DMS53 treated with DMSO at 0.1 percent for 48 hours (cell line): ENCODE results near the gene LYPD8.

ENCODE experiments used
- DNase-seq: peaks from one replicate; lab custom pipeline; 2025; ENCODE audit not compliant: unreplicated experiment; lab: John Stamatoyannopoulos, UW

Gene LYPD8

DNA sequence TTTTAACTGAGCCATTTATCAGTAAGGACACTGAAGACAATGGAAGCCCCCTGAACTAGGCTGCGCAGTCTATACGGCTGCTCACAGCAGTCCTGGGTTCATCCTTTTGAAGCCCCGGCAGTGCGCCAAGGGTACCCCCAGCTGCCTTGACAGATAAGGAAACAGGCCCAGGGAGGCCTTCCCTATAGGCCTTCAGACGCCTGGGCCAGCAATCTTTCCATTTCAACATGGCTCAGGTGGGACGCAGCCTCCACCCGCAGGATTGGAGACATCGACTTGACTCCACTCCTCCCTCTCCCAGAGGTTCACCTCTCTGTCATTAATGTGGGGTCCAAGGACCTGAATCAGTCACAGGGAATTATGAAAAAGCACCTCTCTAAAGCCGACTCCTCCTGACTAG, 2.8 kb upstream of the LYPD8 start:
- DNase-seq, result no peak

DNA sequence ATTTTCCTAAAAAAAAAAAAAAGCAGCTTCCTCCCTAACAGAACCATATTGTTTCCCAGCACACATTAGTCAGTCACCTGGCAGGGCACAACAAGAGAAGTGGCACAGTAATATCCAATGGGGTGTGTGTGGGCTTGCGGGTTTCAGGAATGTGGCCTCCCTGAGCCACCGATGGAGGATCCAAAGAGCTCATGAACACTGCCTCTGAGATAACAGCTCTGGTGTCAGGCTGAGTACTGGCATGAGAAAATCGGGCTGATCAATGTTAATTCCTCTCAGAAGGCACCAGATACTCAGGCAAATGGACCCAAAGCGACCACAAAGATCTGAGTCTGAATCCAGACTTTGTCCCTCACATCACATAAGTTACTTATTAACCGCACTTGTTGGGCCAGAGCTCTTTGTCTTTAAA, 2.2 kb upstream of the LYPD8 start:
- peak; percentile 83 for DNase-seq

DNA sequence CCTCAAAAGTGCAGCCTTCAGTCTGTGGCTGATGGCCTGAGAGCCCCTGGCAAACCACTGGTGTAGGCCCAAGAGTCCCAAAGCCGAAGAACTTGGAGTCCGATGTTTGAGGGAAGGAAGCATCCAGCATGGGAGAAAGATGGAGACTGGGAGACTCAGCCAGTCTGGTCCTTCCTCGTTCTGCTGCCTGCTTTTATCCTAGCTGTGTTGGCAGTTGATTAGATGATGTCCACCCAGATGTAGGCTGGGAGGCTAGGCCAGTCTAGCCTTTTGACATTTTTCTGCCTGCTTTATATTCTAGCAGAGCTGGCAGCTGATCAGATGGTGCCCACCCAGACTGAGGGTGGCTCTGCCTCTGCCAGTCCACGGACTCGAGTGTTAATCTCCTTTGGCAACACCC, 1.1 kb upstream of the LYPD8 start:
- DNase-seq, result no peak

GRCh38 chr1:248756151-248756550, 592 bp upstream of the LYPD8 start:
- DNase-seq, result no peak

DNA sequence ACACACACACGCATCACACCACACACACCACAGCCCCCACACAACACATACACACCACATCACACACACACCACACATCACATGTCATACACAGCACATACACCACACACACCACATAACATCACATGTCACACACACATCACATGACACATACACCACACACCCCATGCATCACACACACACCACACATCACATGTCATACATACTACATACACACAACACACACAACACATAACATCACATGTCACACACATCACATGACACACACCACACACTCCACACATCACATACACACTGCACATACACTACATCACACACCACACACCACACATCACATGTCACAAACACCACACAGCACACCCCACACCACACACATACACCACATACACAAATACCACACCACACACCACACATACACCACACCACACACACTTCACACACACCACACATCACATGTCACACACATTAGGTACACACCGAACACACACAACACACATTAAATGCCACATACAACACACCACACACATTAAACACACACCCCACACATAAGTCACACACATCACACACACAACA, 1.8 kb downstream of the LYPD8 start:
- DNase-seq, result no peak

DNA sequence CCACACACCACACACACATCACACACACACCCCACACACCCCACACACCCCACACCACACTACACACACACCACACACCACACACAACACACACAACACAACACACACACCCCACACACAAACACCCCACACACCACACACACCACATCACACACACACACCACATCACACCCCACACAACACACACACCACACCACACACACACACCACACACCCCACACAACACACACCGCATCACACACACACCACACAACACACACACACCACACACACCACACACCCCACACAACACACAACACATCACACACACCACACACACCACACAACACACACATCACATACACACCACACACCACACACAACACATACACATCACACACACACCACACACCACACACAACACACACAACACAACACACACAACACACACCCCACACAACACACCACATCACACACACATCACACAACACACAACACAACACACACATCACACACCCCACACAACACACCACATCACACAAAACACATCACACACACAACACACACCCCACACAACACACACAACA, 2.4 kb downstream of the LYPD8 start:
- no peak for DNase-seq

DNA sequence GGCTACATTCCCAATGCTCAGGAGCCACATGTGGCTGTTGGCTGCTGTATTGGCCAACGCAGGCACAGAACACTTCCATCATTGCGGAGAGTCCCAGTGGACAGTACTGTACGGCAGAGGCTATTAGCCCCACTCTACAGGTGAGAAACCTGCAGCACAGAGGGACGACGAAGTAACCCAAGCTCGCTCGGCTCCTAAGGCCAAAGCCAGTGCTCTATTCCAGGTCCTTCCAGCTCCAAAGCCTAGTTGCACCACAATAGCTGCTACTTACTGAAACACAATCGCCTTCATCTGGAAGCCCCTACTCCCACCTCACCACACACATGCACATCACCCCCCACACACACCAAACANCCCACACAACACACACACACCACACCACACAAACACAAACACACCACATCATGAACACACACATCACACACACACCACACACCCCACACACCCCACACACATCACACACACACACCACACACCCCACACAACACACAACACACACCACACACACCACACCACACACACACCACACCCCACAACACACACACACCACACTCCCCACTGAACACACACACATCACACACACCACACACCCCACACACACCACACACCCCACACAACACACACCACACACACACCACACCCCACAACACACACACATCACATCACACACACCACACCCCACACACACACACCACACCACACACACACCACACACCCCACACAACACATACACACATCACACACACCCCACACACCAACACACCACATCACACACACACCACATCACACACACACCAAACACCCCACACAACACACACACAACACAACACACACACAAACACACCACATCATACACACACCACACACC, 3.2 kb downstream of the LYPD8 start:
- DNase-seq, result no peak

DNA sequence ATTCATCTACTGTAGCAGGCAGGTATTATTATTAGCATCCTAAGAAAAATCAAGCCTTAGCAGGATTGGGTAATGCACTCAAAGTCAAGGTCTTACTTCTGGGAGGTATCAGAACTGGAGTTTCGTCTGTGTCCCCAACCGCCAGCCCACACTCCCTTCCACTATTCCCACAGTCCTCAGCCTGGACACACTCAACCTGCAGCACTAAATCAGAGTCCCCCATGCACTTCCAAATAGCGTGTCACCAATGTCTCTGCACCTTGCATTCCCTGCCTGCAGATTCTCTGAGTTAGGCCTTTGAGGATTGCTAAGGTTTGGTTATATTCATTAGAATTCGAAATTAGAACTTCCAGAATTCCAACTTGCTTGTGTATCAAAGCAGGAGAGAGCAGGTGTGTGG, 3.9 kb downstream of the LYPD8 start:
- DNase-seq, result no peak

DNA sequence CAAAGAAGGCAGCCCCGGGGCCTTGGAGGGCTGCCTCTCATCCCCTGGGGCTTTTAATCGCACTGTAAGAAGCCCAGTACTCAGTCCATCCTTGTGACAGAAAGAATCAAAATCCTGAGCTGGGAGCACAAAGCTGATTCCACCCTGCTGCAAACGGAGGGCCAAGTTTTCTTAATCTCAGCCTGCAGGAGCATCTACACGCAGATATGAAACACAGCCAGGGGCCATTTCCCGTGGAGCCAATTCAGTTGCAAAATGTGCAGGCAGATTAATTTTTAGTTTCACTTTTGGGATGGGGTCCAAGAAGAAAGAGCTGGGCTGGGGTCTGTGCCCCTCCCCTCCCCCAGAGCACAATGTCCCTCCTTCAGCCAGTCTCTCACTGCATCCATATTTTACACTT, 4.4 kb downstream of the LYPD8 start:
- DNase-seq, result no peak

DNA sequence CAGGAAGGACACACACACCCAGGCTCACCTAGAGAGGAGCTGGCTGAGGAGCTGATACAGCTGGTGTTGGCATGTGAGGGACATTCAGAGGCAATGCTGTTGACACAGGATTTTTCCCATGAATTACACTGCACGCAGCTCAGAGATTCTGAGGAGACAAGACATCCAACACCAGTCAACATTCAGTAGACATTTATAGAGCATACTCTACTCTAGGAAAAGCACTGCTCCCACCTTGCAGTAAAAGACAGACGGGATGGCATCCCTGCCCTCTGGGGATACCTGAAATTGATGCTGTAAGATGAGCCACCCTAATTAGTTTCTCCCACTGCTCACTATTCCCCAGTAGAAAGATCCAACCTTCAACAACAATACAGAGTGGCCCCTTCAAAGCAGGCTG, 5.1 kb downstream of the LYPD8 start:
- DNase-seq, result no peak

DNA sequence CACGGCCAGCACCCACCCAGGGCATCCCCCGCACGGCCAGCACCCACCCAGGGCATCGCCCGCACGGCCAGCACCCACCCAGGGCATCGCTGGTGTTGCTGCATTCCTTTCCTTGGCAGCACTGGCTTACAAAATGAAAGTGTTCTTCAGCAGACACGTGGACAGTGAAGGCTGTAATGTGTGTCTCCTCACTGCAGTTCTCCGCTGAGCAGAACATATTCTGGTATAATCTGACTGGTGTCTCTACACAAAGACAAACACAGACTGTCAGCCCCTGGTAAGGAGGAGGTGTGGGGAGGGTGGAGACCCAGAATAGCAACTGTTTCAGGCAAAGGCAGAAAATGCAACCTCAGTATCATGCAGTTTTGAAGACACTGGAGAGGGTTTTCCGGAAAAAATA, 7.3 kb downstream of the LYPD8 start:
- no peak for DNase-seq

- DNase-seq, result no peak
These were observed 14.7 kb downstream of the LYPD8 start for GRCh38 chr1:248740876-248741275.

DNA sequence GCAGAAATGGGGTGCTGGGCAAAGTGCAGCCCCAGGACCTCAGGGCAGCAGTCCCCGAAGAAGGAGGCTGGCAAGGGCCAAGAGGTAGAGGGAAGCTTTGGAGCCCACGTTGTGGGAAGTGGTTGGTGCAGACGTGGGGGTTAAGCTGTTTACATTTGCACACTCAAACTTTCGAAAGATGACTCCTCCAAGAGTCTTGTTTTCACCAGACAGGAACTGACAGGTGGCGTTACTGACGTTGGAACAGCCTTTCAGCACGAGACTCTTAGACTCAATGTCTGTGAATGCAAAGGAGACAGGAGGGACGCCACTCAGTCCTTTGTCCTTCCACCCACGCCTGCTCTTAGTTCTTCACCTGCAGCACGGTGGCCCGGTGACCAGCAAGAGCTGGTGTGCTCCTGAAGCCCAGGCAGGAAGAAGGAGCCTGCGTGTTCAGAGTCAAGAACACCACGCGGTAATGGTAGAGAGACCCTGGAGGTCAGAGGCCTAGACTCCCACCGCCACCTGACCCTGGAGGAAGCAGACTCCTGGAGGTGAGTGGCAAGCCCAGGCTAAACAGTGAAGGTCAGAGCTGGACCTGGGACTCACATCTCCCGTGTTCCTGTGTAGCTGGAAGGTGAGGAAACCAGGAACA, 15.9 kb downstream of the LYPD8 start:
- peak; percentile 24 for DNase-seq

DNA sequence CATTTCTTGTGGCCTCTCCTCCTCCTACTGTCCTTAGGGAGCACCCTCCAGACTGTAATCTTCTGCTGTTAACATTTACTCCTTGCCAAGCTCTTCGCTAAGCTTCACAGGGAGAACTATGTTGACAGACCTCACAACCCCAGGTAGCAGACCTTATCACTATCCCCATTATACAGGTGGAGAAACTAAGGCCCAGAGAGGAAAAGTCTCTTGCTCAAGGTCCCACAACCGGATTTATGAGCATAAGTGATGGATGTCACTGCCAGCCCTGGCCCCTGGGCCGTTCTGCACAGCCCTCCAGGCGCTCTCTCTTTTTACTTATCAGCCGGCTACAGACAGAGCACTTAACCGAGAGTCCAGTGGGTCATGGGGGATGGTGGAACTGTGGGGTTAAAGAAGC, 18.1 kb downstream of the LYPD8 start:
- DNase-seq, result no peak

DNA sequence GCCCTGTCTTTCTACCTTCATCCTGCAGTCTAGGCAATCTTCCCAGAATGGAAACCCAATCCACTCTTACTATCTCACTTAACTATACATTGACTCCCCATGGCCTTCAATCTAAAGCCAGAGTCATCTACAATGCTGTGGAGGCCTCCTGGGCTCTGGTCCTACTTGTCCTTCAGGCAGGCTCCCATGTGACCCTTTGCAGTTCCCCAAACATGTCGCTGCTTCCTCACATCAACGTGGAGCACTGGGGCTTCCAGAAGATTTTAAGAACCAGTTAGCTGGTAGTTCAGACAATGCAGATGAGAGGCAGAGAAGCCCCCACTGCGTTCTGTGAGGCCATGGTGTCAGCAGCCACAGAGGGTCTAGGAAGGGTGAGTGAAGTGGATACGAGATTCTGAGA, 18.6 kb downstream of the LYPD8 start:
- DNase-seq, result no peak

DNA sequence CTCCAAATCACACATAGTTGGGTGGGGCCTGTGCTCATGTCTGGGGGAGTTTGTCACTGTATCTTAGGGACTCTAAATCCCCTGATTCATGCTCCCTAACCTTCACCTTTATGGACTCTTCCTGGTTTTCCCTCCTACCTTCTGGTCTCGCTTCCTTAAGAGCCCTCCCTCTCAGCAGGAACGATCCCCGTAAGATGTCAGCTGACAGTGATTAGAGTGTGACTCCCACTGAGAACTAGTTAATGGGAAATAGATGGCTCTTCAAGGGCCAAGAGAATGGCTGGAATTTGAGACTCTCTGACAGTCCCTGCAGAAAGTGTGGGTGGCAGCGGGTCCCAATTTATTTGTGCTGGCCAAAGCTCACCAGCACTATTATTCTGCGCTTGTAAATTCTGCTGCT, 22.0 kb downstream of the LYPD8 start:
- DNase-seq, result no peak

DNA sequence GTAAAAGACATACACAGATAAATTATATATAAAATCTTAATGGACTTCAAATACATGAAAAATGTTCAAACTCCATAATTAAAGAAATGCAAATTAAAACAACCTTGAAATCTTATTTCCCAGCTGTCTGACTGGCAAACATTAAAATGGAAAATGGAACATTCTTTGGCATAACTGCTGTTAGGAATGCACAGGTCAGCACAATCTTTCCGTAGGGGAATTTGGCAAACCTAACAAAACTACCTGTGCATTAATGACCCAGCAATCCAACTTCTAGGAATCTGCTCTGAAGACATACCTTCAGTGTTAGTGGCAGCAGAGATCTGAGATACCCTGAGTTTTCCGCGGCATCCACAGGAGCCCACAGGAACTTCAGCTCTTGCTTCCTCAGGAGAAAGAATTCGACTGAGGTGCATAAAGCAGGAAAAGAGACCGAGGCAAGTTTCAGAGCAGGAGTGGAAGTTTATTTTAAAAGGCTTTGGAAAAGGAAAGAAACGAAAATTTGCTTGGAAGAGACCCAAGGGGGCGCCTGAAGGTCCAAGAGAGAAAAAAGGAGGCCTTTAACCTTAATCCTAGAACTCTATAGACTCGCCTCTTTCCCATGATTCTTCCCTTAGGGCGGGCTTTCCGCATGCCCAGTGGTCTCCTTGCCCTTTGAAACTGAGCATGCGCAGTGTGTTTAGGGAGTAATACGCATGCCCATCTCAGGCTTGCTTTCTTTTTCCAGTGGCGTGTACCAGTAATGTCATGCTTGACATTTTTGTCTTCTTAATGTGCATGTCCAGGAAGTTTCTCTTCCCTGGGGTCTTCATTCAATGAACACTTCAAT, 24.8 kb downstream of the LYPD8 start:
- no peak for DNase-seq

DNA sequence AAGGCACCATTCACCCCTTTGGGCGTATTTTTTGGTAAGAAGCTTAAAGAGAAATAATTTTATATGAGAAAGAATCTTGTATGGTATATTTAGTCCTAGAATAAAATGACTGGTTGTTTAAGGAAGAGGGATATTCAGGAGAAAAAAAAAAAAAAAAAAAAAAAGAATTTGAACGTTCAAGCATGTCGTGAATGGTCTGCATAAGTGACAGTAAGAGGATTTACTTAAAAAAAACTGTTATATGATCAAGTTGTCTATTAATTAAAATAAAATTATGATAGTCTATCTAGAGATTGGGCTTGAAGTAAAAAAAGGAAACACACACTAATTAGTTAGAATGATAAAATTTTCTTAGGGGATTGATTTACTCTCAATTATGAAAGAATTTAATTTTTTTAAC, 41.3 kb downstream of the LYPD8 start:
- no peak for DNase-seq

GRCh38 chr1:248710305-248710900, 45.2 kb downstream of the LYPD8 start:
- DNase-seq, result no peak

- DNase-seq, result no peak
These were observed 51.0 kb downstream of the LYPD8 start for GRCh38 chr1:248704606-248705005.

DNA sequence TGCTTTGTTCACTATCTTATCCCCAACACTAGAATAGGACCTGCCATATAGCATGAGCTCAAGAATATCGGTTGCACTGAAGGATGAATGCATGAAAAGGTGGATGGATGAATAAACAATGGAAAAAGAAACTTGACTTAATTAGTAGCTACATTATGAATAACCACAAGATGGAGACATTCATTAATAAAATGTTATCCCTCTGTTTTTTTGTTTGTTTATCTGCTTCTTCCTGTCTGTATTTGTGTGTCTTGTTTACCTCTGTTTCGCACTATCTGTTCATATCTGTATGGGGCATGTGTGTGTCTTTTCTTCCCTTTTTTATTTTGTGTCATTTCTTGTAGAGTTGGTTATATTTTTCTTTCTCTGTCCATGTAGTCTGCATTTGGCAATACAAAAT, 51.9 kb downstream of the LYPD8 start:
- peak; percentile 7 for DNase-seq
